CD14-positive monocyte (primary cell): ENCODE results near the gene SPATS2. TPM values are rescaled to one million over a fixed set of nuclear protein-coding genes. Genes with fewer than 3 reads are reported as not detected.

Experiments used
- DNase-seq, 3 donors: peaks; one replicate each; pipeline ENCODE4 v3.0.0-alpha.2; 2011 to 2022
- H2AFZ ChIP-seq: 2 replicates; pipeline ENCODE4 v1.6.0; 2012; ENCODE audit warnings: mild to moderate bottlenecking, low read depth, low read length, inconsistent platforms; ENCODE audit not compliant: insufficient read depth, poor library complexity, severe bottlenecking
- H3K27ac ChIP-seq, 2 donors: 1 replicate in 1 of 2; 2 replicates in 1 of 2; pipeline ENCODE4 v1.5.1; 2012 to 2013; ENCODE audit warnings: low read length in 2 of 2, control low read depth in 1 of 2, inconsistent platforms in 1 of 2, low read depth in 1 of 2, mild to moderate bottlenecking in 1 of 2
- H3K27me3 ChIP-seq, 2 donors: one replicate each; pipeline versions ENCODE4 v1.6.0 to v1.6.1; 2011 to 2013; ENCODE audit warnings: low read length in 2 of 2; ENCODE audit not compliant: control insufficient read depth in 2 of 2, insufficient read depth in 2 of 2
- H3K36me3 ChIP-seq, 2 donors: replicated peaks in 1 of 2; 1 replicate in 1 of 2; 2 replicates in 1 of 2; pipeline versions ENCODE4 v1.5.1 to v1.6.1; 2012 to 2013; ENCODE audit warnings: low read length in 2 of 2, control low read depth in 1 of 2, inconsistent platforms in 1 of 2, mild to moderate bottlenecking in 1 of 2; ENCODE audit not compliant: insufficient read depth in 2 of 2, control insufficient read depth in 1 of 2
- H3K4me1 ChIP-seq, 2 donors: 1 replicate in 1 of 2; 2 replicates in 1 of 2; pipeline versions ENCODE4 v1.5.1 to v1.6.1; 2012 to 2013; ENCODE audit warnings: low read length in 2 of 2, control low read depth in 1 of 2, inconsistent platforms in 1 of 2, mild to moderate bottlenecking in 1 of 2, moderate library complexity in 1 of 2; ENCODE audit not compliant: insufficient read depth in 2 of 2, control insufficient read depth in 1 of 2
- H3K4me2 ChIP-seq: replicated peaks from 2 replicates; pipeline ENCODE3; 2012; ENCODE audit warnings: low read length, moderate library complexity, mild to moderate bottlenecking; ENCODE audit not compliant: poor library complexity, severe bottlenecking; ENCODE audit errors: extremely low read depth
- H3K4me3 ChIP-seq, 3 experiments: fragments of 200-600 bp in 1 of 3; sonication (generic) in 1 of 3; replicated peaks in 1 of 3; 1 replicate in 2 of 3; 2 replicates in 1 of 3; pipeline ENCODE4 v1.5.1; 2011 to 2013; ENCODE audit warnings: low read length in 3 of 3, mild to moderate bottlenecking in 3 of 3, control low read depth in 2 of 3, low read depth in 2 of 3, inconsistent platforms in 1 of 3, moderate library complexity in 1 of 3
- H3K79me2 ChIP-seq: 2 replicates; pipeline ENCODE4 v1.6.0; 2012; ENCODE audit warnings: mild to moderate bottlenecking, control low read depth, inconsistent platforms, low read length, moderate library complexity; ENCODE audit not compliant: insufficient read depth
- H3K9ac ChIP-seq: 2 replicates; pipeline ENCODE4 v1.6.0; 2017; ENCODE audit warnings: low read length, mild to moderate bottlenecking; ENCODE audit not compliant: insufficient read depth, poor library complexity, severe bottlenecking
- H3K9me3 ChIP-seq, 2 donors: replicated peaks in 1 of 2; 1 replicate in 1 of 2; 2 replicates in 1 of 2; pipeline versions ENCODE4 v1.5.1 to v1.6.1; 2012 to 2013; ENCODE audit warnings: low read length in 2 of 2, control low read depth in 1 of 2; ENCODE audit not compliant: control insufficient read depth in 1 of 2, insufficient read depth in 1 of 2
- H4K20me1 ChIP-seq: 2 replicates; pipeline ENCODE4 v1.6.0; 2012; ENCODE audit warnings: mild to moderate bottlenecking, low read length, control low read depth, moderate library complexity; ENCODE audit not compliant: insufficient read depth
- H3K27ac Mint-ChIP-seq, 7 donors: one replicate each; pipeline ENCODE4 v1.8.0; 2020; ENCODE audit warnings: mild to moderate bottlenecking in 7 of 7, mixed read lengths in 7 of 7, moderate library complexity in 6 of 7, inconsistent platforms in 2 of 7
- H3K27me3 Mint-ChIP-seq, 3 donors: one replicate each; pipeline ENCODE4 v1.8.0; 2021 to 2022; ENCODE audit warnings: low read depth in 3 of 3, mild to moderate bottlenecking in 3 of 3, mixed read lengths in 3 of 3, moderate library complexity in 3 of 3, inconsistent platforms in 1 of 3
- H3K36me3 Mint-ChIP-seq, 2 donors: one replicate each; pipeline ENCODE4 v1.8.0; 2020; ENCODE audit warnings: mixed read lengths in 2 of 2, inconsistent platforms in 1 of 2, mild to moderate bottlenecking in 1 of 2
- H3K4me1 Mint-ChIP-seq: one replicate; pipeline ENCODE4 v1.8.0; 2020; ENCODE audit warnings: mild to moderate bottlenecking, mixed read lengths
- H3K4me3 Mint-ChIP-seq, 2 donors: one replicate each; pipeline ENCODE4 v1.8.0; 2020; ENCODE audit warnings: mild to moderate bottlenecking in 2 of 2, mixed read lengths in 2 of 2, moderate library complexity in 1 of 2
- H3K9me3 Mint-ChIP-seq, 7 donors: one replicate each; pipeline ENCODE4 v1.8.0; 2020 to 2022; ENCODE audit warnings: mixed read lengths in 7 of 7, mild to moderate bottlenecking in 6 of 7, moderate library complexity in 6 of 7, inconsistent platforms in 2 of 7
- CTCF ChIP-seq: fragments of 200-600 bp; IDR thresholded peaks from one replicate; pipeline ENCODE4 v1.8.0; 2022; ENCODE audit warnings: antibody characterized with exemption, mild to moderate bottlenecking
- WGBS: methylation state at CpG from one replicate; pipeline ENCODE4 v1.1.5; 2013; ENCODE audit warnings: missing lambda C conversion rate; ENCODE audit not compliant: insufficient coverage; 5-methylcytosine and 5-hydroxymethylcytosine counted together
- intact Hi-C, 2 donors: fragments of 100-400 bp; cut with micrococcal nuclease; formaldehyde crosslinking; loops; one replicate each; pipeline versions ENCODE4 v1.15.0 to v1.15.1; 2023
- polyA plus RNA-seq, 3 donors: library from polyadenylated mRNA; depleted of rRNA in 1 of 3; unstranded in 2 of 3; stranded (reverse) in 1 of 3; fragments of 300-500 nt in 2 of 3; fragments of >200 nt in 1 of 3; fragmentation: Illumina TruSeq in 2 of 3; gene quantifications; 1 replicate in 2 of 3; 2 replicates in 1 of 3; pipeline ENCODE4 v1.2.3, GENCODE V29; 2012 to 2021

Gene SPATS2
- polyA plus RNA-seq, 3 donors, result 1.1 to 3.2 (median 1.8) TPM

- Histone ChIP-seq H3K27me3 (no peaks in the 10 kb centered on the region), H3K4me2 (no peak overlapping the region), H3K4me3 (no peak overlapping the region), H3K9ac (no peak overlapping the region), H3K4me1 (no peaks in the 10 kb centered on the region), H3K27ac (no peak overlapping the region), H2AFZ (no peak overlapping the region), H3K79me2 (no peaks in the 10 kb centered on the region), H3K9me3 (no peaks in the 10 kb centered on the region), H4K20me1 (no peaks in the 10 kb centered on the region), H3K36me3 (no peaks in the 10 kb centered on the region)
- no peak for TF ChIP-seq CTCF
- peaks cover 0 to 7% (median 0%) of the 10 kb centered on the region in 7 donors for H3K9me3 Mint-ChIP-seq
- peaks cover 0 to 2% (median 1%) of the 10 kb centered on the region in 3 donors for H3K27me3 Mint-ChIP-seq
- intact Hi-C loops, result no loop called here
- WGBS, result 72% methylated on average over 10 of the region's 11 CpGs
- peak overlapping the region in 1 of 7 donors; percentile 18 for H3K27ac Mint-ChIP-seq
- peaks cover 7 to 10% of the 10 kb centered on the region in 2 donors for H3K36me3 Mint-ChIP-seq
- DNase-seq, result no peak
- H3K4me1 Mint-ChIP-seq, result no peaks in the 10 kb centered on the region
- no peak overlapping the region for H3K4me3 Mint-ChIP-seq
Observed at GRCh38 chr12:49462083-49462744, 95.0 kb downstream of the SPATS2 start.

- intact Hi-C loops, result no loop called here
- no peaks in the 10 kb centered on the region for H3K4me1 ChIP-seq
- no peak overlapping the region for H3K9ac ChIP-seq
- no peaks in the 10 kb centered on the region for H3K36me3 ChIP-seq
- Mint-ChIP-seq H3K4me1 (no peaks in the 10 kb centered on the region), H3K27ac (no peak overlapping the region), H3K36me3 (peaks cover 7 to 10% of the 10 kb centered on the region in 2 donors), H3K9me3 (peaks cover 0 to 7% (median 0%) of the 10 kb centered on the region in 7 donors), H3K4me3 (no peak overlapping the region), H3K27me3 (peaks cover 0 to 3% (median 2%) of the 10 kb centered on the region in 3 donors)
- H3K4me3 ChIP-seq, result no peak overlapping the region
- H3K27me3 ChIP-seq, result no peaks in the 10 kb centered on the region
- no peak overlapping the region for H3K4me2 ChIP-seq
- no peaks in the 10 kb centered on the region for H3K79me2 ChIP-seq
- no peak for DNase-seq
- no CpG with 5 or more reads among the region's 2 CpGs for WGBS
- no peaks in the 10 kb centered on the region for H4K20me1 ChIP-seq
- no peak overlapping the region for H3K27ac ChIP-seq
- H2AFZ ChIP-seq, result no peak overlapping the region
- no peak for TF ChIP-seq CTCF
- no peaks in the 10 kb centered on the region for H3K9me3 ChIP-seq
Observed at GRCh38 chr12:49465132-49465531, 97.9 kb downstream of the SPATS2 start.
